HG03103 (cell line): ENCODE measurements around the gene NCAN.
"Not testable (repeated sequence)": the region's sequence is repeated elsewhere in the genome, so short reads cannot be mapped to it uniquely, and the experiment has no call there.

Experiments
- ATAC-seq: cut with Tn5 transposase; IDR thresholded peaks from one replicate; pipeline ENCODE4 v1.9.1; 2021; ENCODE audit warnings: low read depth; ENCODE audit not compliant: unreplicated experiment

NCAN gene

DNA sequence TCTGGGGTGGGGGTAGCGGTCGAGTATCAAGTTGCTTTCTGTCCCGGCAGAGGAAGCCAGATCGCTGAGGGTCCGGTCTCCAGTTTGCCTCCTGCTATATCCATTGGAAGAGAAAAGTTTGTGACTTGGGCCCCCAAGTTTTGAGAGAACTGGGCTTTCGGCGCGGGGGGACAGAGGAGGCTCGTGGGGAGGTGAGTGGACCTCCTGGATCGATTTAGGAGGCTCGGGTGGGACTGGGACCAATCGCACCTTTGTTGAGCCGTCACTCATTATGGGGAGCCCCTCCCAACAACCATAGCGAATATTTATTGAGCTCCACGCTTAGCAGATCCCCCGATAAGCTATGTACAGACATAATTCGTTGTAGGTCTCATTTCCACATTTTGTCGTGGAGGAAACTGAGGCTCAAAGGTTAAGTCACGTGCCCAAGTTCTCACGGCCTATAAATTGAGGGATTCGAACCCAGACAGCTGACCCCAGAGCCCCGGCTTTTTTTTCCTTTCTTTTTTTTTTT lies 18.8 kb upstream of the NCAN start:
- ATAC-seq, result no peak

DNA sequence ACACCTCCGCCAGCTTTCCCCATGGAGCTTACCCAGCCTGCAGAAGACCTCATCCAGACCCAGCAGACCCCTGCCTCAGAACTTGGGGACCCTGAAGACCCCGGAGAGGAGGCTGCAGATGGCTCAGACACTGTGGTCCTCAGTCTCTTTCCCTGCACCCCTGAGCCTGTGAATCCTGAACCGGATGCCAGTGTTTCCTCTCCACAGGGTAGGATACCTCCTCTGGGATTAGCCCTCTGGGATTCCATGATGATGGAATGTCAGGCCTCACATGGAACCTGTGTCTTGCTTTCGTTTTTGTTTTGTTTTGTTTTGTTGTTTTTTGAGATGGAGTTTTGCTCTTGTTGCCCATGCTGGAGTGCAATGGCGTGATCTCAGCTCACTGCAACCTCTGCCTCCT lies 17.8 kb upstream of the NCAN start:
- ATAC-seq, result no peak

- no peak for ATAC-seq
Observed at GRCh38 chr19:19201697-19202630, 9.8 kb upstream of the NCAN start.

DNA sequence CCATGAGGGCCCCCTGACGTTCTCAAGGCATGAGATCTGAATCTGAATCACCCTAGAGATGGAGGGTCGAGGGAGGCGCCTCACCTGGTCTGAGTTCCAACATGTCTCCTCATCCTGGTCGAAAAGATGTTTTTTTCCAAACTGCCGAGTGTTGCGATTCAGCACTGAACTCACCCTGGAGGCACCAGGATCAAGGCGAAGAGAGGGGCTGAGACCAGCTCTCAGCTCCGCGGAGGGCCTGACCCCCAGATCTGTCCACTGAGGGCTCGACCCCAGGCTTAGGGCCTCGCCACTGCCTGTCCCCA lies 9.1 kb upstream of the NCAN start:
- no peak for ATAC-seq

DNA sequence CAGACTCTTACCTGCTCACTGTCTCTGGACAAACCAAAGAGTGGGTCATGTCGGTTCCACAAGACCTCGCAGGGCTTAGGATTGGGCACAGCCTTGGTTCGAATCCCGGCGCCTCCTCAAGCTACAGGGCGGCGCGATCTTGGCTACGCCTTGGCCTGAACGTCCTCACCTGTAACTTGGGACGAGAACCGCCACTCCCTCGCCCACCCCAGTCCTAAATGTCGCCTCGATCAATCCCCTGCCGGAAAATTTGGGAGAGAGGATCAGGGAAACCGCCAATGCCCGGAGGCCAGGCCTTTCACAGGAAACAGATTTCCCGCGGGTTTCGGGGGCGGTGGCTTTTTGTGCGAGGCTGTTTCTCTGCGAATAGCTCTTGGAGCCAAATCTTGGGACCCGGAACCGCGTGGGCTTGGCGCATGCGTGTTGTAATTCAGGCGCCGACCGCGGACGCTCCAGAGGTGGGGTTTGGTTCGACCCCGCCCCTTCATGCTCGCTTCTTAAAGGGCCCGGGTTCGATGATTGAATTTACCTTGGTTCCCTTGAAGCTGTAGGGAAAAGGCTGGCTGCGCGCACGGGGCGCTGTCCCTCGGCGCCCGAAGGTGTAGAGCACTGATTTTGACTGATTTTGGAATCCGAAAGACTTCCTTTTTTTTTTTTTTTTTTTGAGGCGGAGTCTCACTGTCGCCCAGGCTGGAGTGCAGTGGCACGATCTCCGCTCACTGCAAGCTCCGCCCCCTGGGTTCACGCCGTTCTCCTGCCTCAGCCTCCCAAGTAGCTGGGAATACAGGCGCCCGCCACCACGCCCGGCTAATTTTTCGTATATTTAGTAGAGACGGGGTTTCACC lies 8.5 kb upstream of the NCAN start, which contains the start of gene NR2C2AP:
TSS of gene NR2C2AP (minus strand) at position 403 of the 845 bp plus-strand sequence. CDS start at position 49, 354 bp downstream.
- peak; percentile 73 for ATAC-seq

- ATAC-seq, result no peak
Observed at GRCh38 chr19:19204181-19204580, 7.6 kb upstream of the NCAN start.

DNA sequence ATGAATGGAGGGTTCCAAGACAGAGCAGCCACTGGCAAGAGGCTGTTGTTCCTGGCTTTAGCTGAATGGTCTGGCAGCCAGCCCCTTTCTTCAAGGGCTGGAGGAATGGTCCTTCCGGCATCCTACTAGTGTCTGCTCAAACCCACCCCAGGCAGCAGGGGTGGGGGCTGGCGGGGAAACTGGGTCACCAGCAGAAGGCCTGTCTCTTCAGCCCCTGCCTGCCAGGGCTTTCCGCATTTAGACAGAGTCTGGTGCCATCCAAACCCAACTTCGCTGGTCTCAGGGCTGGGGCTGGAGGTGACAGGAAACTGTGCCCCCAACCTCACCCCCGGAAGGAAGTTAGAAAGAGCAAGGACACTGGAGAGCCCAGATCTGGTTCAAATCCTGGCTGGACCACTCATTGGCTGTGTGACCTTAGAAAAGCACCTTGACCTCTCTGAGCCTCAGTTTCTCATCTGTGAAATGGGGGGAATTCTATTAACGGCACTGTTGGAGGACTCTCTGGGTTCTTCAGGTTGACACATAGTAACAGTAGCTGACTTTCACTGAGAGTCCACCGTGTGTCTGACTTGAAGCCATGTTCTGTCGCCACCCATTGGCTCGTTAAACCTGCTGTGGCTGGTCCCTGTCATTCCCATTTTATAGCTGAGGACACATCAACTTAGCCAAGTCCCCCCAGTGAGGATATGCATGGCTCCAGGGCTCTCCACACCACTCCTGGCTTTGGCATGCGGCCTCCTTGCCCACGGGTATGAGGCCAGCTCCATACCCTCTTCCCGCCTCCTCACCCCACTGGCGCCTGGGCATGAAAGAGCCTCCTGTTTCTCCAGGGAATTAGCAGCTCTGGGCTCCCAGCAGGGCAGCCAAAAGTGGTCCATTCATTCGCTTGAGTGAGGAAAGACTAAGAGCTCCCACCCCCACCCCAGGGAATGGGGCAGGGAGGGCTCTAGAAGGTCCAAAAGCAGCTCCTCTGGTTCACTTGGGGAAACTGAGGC lies 6.0 kb upstream of the NCAN start:
- no peak for ATAC-seq

GRCh38 chr19:19206938-19207337 lies 4.8 kb upstream of the NCAN start:
- no peak for ATAC-seq

- ATAC-seq, result no peak
Observed at GRCh38 chr19:19207637-19208572, 3.9 kb upstream of the NCAN start.

GRCh38 chr19:19209372-19209771 lies 2.4 kb upstream of the NCAN start:
- no peak for ATAC-seq

DNA sequence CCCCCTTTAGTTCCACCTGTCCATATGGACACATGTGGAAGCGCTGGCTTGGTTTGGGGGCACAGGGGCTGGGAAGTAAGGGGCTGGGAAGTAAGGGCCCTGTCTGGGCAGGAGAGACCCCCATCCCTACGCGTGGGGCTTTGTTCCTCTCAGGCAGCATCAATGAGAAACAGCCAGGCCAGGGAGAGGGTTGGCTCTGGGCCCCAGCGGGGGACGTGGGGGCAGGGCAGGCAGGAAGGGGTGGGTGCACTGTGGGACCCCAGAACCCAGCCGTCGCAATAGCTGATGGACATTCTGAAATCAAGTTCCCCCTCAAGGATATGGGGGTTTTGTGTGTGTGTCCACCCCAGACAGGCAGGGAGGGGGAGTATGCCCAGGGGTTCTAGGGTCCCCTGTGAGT lies 1.2 kb downstream of the NCAN start:
- ATAC-seq, result no peak

- no peak for ATAC-seq
Observed at GRCh38 chr19:19213426-19214158, 1.8 kb downstream of the NCAN start.

GRCh38 chr19:19214159-19214490 lies 2.4 kb downstream of the NCAN start:
- ATAC-seq, result no peak

DNA sequence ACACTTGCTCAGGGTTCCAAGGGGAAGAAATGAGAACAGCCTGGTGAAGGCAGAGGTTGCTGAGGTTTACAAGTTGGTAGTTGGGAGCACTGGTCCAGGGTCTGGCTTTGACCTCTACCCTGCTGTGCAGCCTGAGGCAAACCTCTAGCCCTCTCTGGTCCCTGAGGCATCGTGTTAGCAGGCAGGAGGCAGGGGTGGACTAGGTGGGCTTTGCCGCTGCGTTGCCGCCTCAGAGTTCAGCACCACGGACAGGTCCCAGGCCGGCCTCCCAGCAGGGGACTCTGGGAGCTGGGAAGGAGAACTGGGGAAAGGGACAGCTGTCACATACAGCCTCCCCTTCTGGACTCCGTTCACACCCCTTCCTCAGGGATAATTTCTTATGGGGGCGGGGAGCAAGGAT lies 3.1 kb downstream of the NCAN start:
- ATAC-seq, result no peak

GRCh38 chr19:19215792-19216191 lies 4.0 kb downstream of the NCAN start:
- ATAC-seq, result no peak

DNA sequence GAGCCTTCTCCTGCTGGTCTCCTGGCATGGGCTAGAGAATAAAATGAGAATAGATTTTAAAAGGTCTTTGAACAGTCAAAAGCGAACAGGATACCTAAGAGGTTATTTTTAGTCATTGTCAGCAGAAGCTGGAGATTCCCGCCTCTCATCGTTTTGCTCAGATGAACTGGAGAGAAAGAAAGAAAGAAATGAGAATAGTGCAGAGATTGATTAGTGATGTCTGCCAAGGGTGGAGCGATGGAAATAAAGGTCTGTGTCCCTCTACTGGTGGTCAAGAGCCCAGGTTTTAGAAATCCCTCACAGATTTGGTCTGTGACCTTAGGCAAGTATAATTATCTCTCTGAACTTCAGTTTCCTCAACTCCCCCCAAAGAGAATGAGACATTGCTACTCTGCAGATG lies 5.3 kb downstream of the NCAN start:
- no peak for ATAC-seq

DNA sequence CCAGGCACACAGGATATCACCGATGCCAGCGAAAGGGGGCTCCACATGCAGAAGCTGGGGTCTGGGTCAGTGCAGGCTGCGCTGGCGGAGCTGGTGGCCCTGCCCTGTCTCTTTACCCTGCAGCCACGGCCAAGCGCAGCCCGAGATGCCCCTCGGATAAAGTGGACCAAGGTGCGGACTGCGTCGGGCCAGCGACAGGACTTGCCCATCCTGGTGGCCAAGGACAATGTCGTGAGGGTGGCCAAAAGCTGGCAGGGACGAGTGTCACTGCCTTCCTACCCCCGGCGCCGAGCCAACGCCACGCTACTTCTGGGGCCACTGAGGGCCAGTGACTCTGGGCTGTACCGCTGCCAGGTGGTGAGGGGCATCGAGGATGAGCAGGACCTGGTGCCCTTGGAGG lies 7.2 kb downstream of the NCAN start:
- ATAC-seq, result no peak

GRCh38 chr19:19221000-19221399 lies 9.2 kb downstream of the NCAN start:
- not testable (repeated sequence) for ATAC-seq

GRCh38 chr19:19223060-19223459 lies 11.3 kb downstream of the NCAN start:
- no peak for ATAC-seq
